Mesenchymal stem cell (in vitro differentiated cells and primary cell): ENCODE measurements around the gene KIAA0825. TPM values are rescaled to one million over a fixed set of nuclear protein-coding genes. Genes with fewer than 3 reads are reported as not detected.

Source experiments
- DNase-seq: peaks from one replicate; pipeline ENCODE4 v3.0.0-alpha.2; 2013
- H2AFZ ChIP-seq: one replicate; pipeline ENCODE4 v1.6.1; 2013; ENCODE audit warnings: low read depth, mild to moderate bottlenecking, control low read depth, inconsistent platforms, low read length, moderate library complexity
- H2AK5ac ChIP-seq: 2 replicates; pipeline ENCODE4 v1.6.1; 2013; ENCODE audit warnings: low read length, moderate library complexity, mild to moderate bottlenecking, inconsistent platforms; ENCODE audit not compliant: severe bottlenecking
- H2BK120ac ChIP-seq: one replicate; pipeline ENCODE4 v1.6.1; 2013; ENCODE audit warnings: low read depth, mild to moderate bottlenecking, inconsistent platforms, low read length, moderate library complexity
- H2BK12ac ChIP-seq, 2 experiments: one replicate each; pipeline ENCODE4 v1.6.1; 2013; ENCODE audit warnings: inconsistent platforms in 2 of 2, low read length in 2 of 2, mild to moderate bottlenecking in 2 of 2, moderate library complexity in 2 of 2, control low read depth in 1 of 2
- H2BK15ac ChIP-seq: one replicate; pipeline ENCODE4 v1.6.1; 2013; ENCODE audit warnings: mild to moderate bottlenecking, low read depth, inconsistent platforms; ENCODE audit not compliant: poor library complexity, severe bottlenecking
- H2BK5ac ChIP-seq: 2 replicates; pipeline ENCODE4 v1.6.1; 2013; ENCODE audit warnings: low read depth, mild to moderate bottlenecking, low read length, control low read depth, inconsistent platforms; ENCODE audit not compliant: poor library complexity, severe bottlenecking
- H3K14ac ChIP-seq, 2 experiments: one replicate each; pipeline ENCODE4 v1.6.1; 2013; ENCODE audit warnings: inconsistent platforms in 2 of 2, low read length in 2 of 2, control low read depth in 1 of 2, mild to moderate bottlenecking in 1 of 2, moderate library complexity in 1 of 2
- H3K18ac ChIP-seq, 2 experiments: one replicate each; pipeline ENCODE4 v1.6.1; 2013; ENCODE audit warnings: inconsistent platforms in 2 of 2, low read length in 2 of 2, control low read depth in 1 of 2, low read depth in 1 of 2, mild to moderate bottlenecking in 1 of 2
- H3K23ac ChIP-seq, 2 experiments: one replicate each; pipeline ENCODE4 v1.6.1; 2013; ENCODE audit warnings: inconsistent platforms in 2 of 2, low read length in 2 of 2, mild to moderate bottlenecking in 2 of 2, moderate library complexity in 2 of 2, control low read depth in 1 of 2
- H3K27ac ChIP-seq: 2 replicates; pipeline ENCODE4 v1.5.1; 2013; ENCODE audit warnings: mild to moderate bottlenecking, moderate library complexity, low read length, control low read depth, inconsistent platforms; ENCODE audit not compliant: poor library complexity, severe bottlenecking
- H3K27me3 ChIP-seq, 2 experiments: 2 replicates each; pipeline versions ENCODE4 v1.6.1 to v1.7.0; 2013; ENCODE audit warnings: low read length in 2 of 2, mild to moderate bottlenecking in 2 of 2, moderate library complexity in 2 of 2, control low read depth in 1 of 2, inconsistent platforms in 1 of 2; ENCODE audit not compliant: control insufficient read depth in 1 of 2, insufficient read depth in 1 of 2
- H3K36me3 ChIP-seq, 2 experiments: 2 replicates each; pipeline versions ENCODE4 v1.6.1 to v1.7.0; 2013; ENCODE audit warnings: low read length in 2 of 2, control low read depth in 1 of 2, inconsistent platforms in 1 of 2, low read depth in 1 of 2, mild to moderate bottlenecking in 1 of 2; ENCODE audit not compliant: insufficient read depth in 2 of 2, control insufficient read depth in 1 of 2
- H3K4ac ChIP-seq, 2 experiments: one replicate each; pipeline ENCODE4 v1.6.1; 2013; ENCODE audit warnings: inconsistent platforms in 2 of 2, low read length in 2 of 2, mild to moderate bottlenecking in 2 of 2, moderate library complexity in 2 of 2, control low read depth in 1 of 2, low read depth in 1 of 2
- H3K4me1 ChIP-seq: 2 replicates; pipeline ENCODE4 v1.6.1; 2013; ENCODE audit warnings: low read depth, low read length, control low read depth; ENCODE audit not compliant: control insufficient read depth, insufficient read depth
- H3K4me2 ChIP-seq: 2 replicates; pipeline ENCODE4 v1.6.1; 2013; ENCODE audit warnings: low read length, mild to moderate bottlenecking, inconsistent platforms; ENCODE audit not compliant: poor library complexity, severe bottlenecking
- H3K4me3 ChIP-seq, 2 experiments: 2 replicates each; pipeline versions ENCODE4 v1.5.1 to v1.7.0; 2013; ENCODE audit warnings: low read length in 2 of 2, mild to moderate bottlenecking in 2 of 2, control low read depth in 1 of 2, low read depth in 1 of 2; ENCODE audit not compliant: insufficient read depth in 1 of 2
- H3K79me1 ChIP-seq: replicated peaks from 2 replicates; pipeline ENCODE4 v1.6.1; 2013; ENCODE audit warnings: mild to moderate bottlenecking, control low read depth, low read length, inconsistent platforms; ENCODE audit not compliant: poor library complexity, severe bottlenecking
- H3K9ac ChIP-seq: 2 replicates; pipeline ENCODE4 v1.7.0; 2013; ENCODE audit warnings: mild to moderate bottlenecking, low read length, moderate library complexity
- H3K9me3 ChIP-seq: 2 replicates; pipeline ENCODE4 v1.7.0; 2013; ENCODE audit warnings: mild to moderate bottlenecking, low read length; ENCODE audit not compliant: control insufficient read depth
- H4K8ac ChIP-seq: one replicate; pipeline ENCODE4 v1.6.1; 2013; ENCODE audit warnings: inconsistent platforms, mild to moderate bottlenecking, low read length, moderate library complexity
- H4K91ac ChIP-seq: one replicate; pipeline ENCODE4 v1.6.1; 2013; ENCODE audit warnings: mild to moderate bottlenecking, low read length, inconsistent platforms
- WGBS: methylation state at CpG from one replicate; pipeline ENCODE4 v1.1.7; 2013; ENCODE audit warnings: mixed read lengths; 5-methylcytosine and 5-hydroxymethylcytosine counted together
- polyA plus RNA-seq, 2 experiments: library from polyadenylated mRNA; stranded (reverse); fragments of 200-250 nt; gene quantifications; one replicate each; pipeline ENCODE4 v1.2.3, GENCODE V29; 2013

The KIAA0825 gene, protein sequence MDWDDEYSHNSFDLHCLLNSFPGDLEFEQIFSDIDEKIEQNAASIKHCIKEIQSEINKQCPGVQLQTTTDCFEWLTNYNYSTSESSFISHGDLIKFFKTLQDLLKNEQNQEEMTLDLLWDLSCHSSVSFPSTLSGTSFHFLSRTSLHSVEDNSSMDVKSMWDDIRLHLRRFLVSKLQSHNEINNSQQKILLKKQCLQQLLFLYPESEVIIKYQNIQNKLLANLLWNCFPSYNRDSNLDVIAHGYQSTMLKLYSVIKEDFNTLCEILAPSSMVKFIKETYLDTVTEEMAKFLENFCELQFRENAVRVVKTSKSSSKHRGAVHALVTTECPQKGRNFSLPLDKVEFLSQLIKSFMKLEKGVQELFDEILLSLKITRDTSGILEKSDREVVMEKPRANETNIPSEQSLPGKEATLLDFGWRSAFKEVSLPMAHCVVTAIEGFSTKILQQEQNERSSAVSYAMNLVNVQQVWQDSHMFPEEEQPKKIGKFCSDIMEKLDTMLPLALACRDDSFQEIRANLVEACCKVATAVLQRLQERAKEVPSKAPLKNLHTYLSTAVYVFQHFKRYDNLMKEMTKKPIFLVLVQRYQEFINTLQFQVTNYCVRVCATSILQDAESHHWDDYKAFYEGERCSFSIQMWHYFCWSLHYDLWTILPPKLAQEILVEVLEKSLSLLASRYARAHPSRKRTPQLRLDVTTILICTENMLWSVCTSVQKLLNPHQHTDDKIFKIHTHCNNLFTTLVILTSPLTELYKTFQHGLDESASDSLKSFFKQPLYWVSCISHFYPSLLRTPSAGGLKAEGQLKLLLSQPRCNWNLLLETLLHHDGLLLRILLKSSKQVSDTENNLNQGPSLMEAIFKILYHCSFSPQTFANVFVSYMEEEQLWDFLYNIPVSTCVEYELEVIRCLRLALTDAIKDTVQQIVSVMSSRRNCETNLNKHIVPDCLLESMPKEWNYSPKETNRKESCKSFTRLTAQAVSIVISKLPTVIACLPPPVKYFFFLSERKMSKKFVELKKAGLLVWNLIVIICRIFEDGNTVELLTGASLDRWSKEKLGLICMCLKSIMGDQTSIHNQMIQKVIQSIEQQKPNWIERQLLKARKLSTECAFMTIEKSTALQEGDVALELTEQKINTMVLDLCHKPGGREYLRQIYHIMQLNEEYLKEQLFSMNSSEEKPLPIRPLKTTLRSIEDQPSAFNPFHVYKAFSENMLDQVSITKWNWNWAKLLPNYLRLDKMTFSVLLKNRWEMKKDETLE (N-terminal part only)
- polyA plus RNA-seq (2013, experiment 1 of 2), result 1.0 TPM
- 1.3 TPM for polyA plus RNA-seq (2013, experiment 2 of 2)

DNA sequence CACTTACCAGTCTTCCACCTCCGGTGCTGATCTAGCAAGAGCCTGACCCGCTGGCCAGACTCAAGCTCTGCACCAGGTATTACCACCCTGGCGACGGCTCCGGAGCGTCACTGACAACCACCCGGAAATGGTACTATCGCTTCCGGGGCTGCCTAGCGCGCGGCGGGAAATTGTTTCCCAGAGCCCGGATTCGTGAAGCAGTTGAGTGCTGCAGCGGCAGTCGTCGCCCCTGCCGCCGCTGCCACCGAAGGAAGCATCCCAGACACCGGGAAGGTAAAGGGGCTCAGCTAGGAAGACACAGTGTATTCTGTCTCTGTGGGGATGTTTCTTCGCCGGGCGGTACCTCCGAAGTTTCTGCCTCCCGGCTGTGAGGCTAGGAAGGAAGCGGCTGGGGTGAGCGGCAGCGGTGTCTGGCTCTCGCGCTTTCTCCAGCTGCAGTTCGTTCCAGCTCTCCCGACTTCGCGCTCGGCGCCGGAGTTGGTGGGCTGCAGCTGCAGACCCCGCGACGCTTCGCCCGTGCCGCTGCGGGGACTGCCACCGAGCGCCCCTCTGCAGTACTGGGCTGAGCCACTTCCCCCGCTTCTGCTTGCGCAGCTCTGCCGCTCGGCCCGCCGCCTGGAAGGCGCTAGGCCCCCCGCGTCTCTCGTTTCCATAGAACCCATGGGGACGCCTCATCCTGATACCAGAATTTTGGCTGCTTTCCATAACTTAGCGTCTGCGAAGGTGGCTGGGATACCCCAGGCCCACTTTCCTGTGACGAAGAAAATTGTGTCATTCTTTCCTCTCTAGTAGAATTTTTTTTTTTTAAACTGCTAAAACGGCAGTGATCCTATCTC is at the start of gene KIAA0825, which contains the start of gene SLF1:
Gene KIAA0825 (minus strand): TSS at position 112 of the 836 bp plus-strand sequence. CDS start 81,478 bp downstream, outside the sequence.
Gene SLF1 (plus strand): TSS at position 177 of the 836 bp plus-strand sequence. CDS start 10,142 bp downstream, outside the sequence.
- no peak within 1 kb of the TSS for H2AK5ac ChIP-seq
- H3K4me2 ChIP-seq, result peak within 1 kb of the TSS; percentile 89
- peak within 1 kb of the TSS; percentile 76 to 83 for H3K18ac ChIP-seq
- no peaks in the 10 kb centered on the region for H3K27me3 ChIP-seq
- H2BK15ac ChIP-seq, result peak within 1 kb of the TSS; percentile 63
- H2BK120ac ChIP-seq, result no peak within 1 kb of the TSS
- H4K8ac ChIP-seq, result peak within 1 kb of the TSS; percentile 35
- peak within 1 kb of the TSS; percentile 87 for H3K27ac ChIP-seq
- no peak within 1 kb of the TSS for H3K23ac ChIP-seq
- no peak within 1 kb of the TSS for H2BK12ac ChIP-seq
- H3K36me3 ChIP-seq, result no peaks in the 10 kb centered on the region
- H3K14ac ChIP-seq, result peak within 1 kb of the TSS in 1 of 2 experiments; percentile 41
- H3K9ac ChIP-seq, result peak within 1 kb of the TSS; percentile 80
- peak within 1 kb of the TSS; percentile 87 for H2AFZ ChIP-seq
- H3K4ac ChIP-seq, result peak within 1 kb of the TSS in 1 of 2 experiments; percentile 82
- H2BK5ac ChIP-seq, result no peak within 1 kb of the TSS
- no peaks in the 10 kb centered on the region for H3K4me1 ChIP-seq
- WGBS, result under 1% methylated on average over 54 of the region's 63 CpGs
- H3K9me3 ChIP-seq, result no peaks in the 10 kb centered on the region
- peaks cover 6% of the 10 kb centered on the region for H3K79me1 ChIP-seq
- H3K4me3 ChIP-seq, result peak within 1 kb of the TSS; percentile 93 to 95
- H4K91ac ChIP-seq, result peak within 1 kb of the TSS; percentile 75
- DNase-seq, result peak; percentile 92

DNA sequence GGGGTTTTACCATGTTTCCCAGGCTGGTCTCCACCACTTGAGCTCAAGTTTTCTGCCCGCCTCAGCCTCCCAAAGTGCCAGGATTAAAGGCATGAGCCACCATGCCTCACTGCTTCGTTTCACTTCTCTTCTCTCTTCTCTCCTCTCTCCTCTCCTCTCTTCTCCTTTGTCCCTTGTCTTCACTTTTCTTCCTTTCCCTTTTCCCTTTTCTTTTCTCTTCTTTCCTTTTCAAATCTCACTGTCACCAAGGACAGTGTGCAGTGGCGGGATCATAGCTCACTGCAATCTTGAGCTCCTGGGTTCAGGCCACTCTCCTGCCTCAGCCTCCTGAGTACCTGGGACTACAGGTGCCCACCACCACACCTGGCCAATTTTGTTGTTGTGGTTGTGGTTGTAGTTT is 49.5 kb upstream of the KIAA0825 start:
- no peak overlapping the region for H4K8ac ChIP-seq
- H2BK5ac ChIP-seq, result no peak overlapping the region
- H4K91ac ChIP-seq, result no peak overlapping the region
- no peak overlapping the region for H3K4ac ChIP-seq
- 97% methylated on average over 3 of the region's 3 CpGs for WGBS
- no peak overlapping the region for H3K18ac ChIP-seq
- H3K14ac ChIP-seq, result no peak overlapping the region
- no peak overlapping the region for H2BK120ac ChIP-seq
- H3K9ac ChIP-seq, result no peak overlapping the region
- no peak overlapping the region for H2BK15ac ChIP-seq
- no peak overlapping the region for H3K23ac ChIP-seq
- no peak overlapping the region for H3K27ac ChIP-seq
- no peak overlapping the region for H2BK12ac ChIP-seq
- no peaks in the 10 kb centered on the region for H3K4me1 ChIP-seq
- no peaks in the 10 kb centered on the region for H3K27me3 ChIP-seq
- no peak overlapping the region for H3K4me3 ChIP-seq
- no peaks in the 10 kb centered on the region for H3K9me3 ChIP-seq
- peaks cover 0 to 5% of the 10 kb centered on the region in 2 experiments for H3K36me3 ChIP-seq
- no peaks in the 10 kb centered on the region for H3K79me1 ChIP-seq
- DNase-seq, result no peak
- H2AFZ ChIP-seq, result no peak overlapping the region
- H3K4me2 ChIP-seq, result no peak overlapping the region
- no peak overlapping the region for H2AK5ac ChIP-seq

DNA sequence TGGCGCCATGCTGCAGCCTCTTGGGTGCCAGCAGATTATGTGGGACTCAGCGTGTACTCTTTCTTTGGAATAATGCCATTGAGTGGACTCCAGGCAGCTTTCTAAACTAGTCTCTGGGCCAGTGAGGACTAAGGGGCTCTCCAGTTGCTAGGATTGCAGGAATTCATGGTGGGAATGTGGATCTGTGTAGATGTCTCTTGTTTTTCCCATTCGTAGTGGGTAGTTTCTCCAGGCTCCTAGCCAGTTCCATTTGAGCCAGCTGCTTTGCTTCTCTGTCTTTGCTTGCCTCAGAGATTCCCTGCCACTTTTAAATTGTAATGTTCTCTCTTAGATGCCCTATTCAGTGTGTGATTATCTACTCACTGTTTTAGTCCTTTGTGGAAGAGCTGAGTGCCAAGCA is 42.7 kb upstream of the KIAA0825 start:
- H3K79me1 ChIP-seq, result peaks cover 13% of the 10 kb centered on the region
- H3K27me3 ChIP-seq, result no peaks in the 10 kb centered on the region
- no peaks in the 10 kb centered on the region for H3K4me1 ChIP-seq
- no peak overlapping the region for H3K23ac ChIP-seq
- 97% methylated on average over 3 of the region's 3 CpGs for WGBS
- no peak overlapping the region for H3K4me3 ChIP-seq
- H2BK120ac ChIP-seq, result no peak overlapping the region
- H3K9me3 ChIP-seq, result peaks cover 22% of the 10 kb centered on the region
- H3K14ac ChIP-seq, result no peak overlapping the region
- H4K8ac ChIP-seq, result no peak overlapping the region
- no peak for DNase-seq
- no peak overlapping the region for H3K27ac ChIP-seq
- peaks cover 12% of the 10 kb centered on the region in 2 experiments for H3K36me3 ChIP-seq
- H2BK15ac ChIP-seq, result no peak overlapping the region
- no peak overlapping the region for H4K91ac ChIP-seq
- H3K4ac ChIP-seq, result no peak overlapping the region
- no peak overlapping the region for H2BK12ac ChIP-seq
- no peak overlapping the region for H3K4me2 ChIP-seq
- H2AFZ ChIP-seq, result no peak overlapping the region
- H2AK5ac ChIP-seq, result no peak overlapping the region
- no peak overlapping the region for H3K9ac ChIP-seq
- no peak overlapping the region for H3K18ac ChIP-seq
- H2BK5ac ChIP-seq, result no peak overlapping the region
